Activated CD4-positive, alpha-beta T cell treated with anti-CD3 and anti-CD28 coated beads, Interleukin-2, Interleukin-4, amounts not matched to agents 100 ng/mL and 50 ng/mL, durations not matched to agents 16 hours and 8 hours (primary cell): Measurements from ENCODE around the gene INPP4B.

Experiments used
- DNase-seq: peaks from one replicate; pipeline ENCODE4 v3.0.0-alpha.2; 2020; ENCODE audit warnings: low spot score

INPP4B gene

DNA sequence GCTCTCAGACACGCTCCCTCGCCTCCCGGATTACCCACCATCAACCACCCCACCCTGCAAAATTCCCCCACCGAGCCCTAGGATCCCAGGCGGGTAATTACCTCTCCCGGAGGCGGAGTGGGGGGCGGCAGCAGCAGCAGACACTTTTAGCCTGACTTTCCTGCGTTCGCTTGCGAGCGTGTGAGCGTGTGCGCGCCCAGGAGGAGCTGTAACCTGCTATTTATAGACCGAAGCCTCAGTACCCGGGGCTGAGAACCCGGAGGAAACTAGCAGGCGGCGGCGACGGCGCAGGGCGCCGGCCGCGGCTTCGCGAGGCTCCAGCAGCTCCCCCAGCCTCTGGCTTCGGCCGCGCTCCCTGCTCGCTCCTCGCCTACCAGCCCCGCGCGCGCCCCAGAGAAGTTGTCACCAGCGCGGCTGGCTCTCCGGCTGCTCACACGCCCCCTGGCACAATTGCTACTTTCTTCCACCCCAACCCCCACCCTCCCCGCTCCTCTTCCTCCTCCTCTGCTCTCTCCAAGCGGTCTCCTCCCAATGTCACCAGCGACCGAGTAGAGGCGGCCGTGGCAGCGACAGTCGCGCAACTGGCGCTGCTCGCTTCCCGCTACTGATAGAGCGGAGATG is at the start of gene INPP4B:
Gene INPP4B (minus strand): TSS at position 194 of the 621 bp plus-strand sequence.
- DNase-seq, result peak; percentile 40

DNA sequence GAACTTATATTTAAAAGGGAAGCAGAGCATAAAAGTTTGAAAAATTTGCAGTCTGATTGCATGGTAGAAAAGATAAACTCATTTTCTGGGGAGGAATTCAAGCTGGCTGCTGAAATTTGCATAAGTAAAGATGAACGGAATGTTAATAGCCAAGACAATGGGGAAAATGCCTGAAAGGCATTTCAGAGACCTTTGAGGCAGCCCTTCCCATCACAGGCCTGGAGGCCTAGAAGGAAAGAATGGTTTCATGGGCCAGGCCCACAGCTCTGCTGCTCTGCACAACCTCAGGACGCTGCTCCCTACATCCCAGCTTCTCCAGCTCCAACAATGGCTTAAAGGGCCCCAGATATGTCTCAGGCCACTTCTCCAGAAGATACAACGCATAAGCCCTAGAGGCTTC is 46.9 kb upstream of the INPP4B start:
- DNase-seq, result no peak

DNA sequence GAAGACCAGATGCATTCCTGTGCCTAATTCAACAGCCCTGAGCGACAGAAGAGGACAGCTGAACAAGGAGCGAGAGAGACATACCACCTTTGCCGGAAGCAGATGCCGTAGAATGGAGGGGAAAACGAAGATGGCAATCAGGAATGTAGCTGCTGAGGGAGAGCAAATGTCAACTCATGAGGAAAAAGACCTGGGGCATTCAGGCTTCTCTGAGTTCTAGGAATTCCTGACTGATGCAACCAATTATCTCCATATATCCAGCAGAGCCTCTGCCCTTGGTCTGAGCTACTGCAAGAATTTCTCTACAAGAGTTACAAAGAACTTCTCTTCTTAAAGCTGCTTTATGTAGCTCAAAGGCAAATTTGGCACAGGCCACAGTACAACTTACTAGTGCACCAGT is 40.5 kb upstream of the INPP4B start:
- DNase-seq, result no peak

DNA sequence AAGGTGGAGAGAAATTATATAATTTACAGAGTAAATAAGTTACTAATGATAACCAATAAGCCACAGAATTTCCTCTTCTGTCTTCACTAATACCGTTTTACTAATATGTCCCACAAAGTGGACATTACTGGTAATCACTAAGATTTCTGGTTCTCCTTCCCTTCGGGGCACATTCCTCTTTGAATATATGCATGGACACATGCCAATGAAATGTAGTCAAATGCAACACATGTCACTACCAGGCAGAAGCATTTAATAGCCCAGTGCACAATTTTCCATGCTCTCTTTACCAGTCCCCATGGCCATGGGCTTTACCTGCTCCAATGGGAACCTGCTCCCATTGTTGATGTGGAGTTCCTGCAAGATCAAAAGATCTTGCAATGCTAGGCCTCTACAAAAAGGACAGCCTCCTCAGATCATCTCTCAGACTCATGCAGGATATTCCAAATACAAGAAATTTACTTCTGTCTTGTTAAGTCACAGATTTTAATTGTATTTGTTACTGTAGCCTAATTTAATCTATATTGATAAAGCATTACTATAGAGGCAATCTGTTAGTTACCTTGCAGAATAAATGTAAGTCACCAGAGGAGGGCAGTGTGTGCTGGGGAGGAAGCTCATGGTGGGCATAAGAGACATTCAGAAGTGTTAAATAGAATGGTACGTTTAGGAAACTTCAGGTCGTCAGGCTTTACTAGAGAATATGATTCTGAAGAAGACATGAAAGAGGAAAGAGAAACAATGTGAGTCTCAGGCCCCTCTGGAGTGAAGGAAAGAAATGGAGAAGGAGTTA is 37.1 kb upstream of the INPP4B start:
- DNase-seq, result no peak

DNA sequence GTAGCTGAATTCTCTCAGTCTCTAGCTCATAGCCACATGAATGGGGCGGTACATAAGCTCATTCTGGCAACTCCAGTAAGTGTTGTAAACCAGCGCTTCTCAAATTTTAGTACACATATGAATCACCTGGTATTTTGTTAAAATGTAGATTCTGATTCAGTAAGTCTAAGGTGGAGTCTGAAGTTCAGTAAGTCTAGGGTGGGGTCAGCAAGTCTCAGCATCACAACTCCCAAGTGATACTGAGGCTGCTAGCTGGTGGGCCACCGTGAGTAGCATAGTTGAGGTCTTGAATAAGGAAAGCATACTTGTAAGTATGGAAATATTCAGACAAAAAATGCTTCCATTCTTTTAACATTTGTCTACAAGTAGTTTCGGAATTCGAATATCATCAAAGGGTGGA is 36.1 kb upstream of the INPP4B start:
- no peak for DNase-seq

DNA sequence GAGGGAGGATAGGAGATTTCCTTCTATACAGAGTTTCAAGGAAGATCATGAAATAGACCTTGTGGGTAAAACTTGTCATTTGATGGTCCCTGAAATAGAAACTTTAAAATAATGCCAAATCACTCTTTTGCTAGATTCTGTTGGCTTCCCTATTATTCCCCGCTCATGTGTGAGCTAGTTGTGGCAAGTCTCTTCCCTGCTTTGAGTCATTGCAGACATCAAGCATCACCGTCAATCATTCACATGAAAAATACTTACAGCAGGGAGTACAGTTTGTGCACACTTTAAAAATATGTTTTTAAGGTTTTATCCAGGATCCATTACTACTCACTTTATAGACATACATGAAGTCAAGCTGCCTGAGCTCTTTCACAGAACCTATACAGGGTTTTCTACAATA is 35.2 kb upstream of the INPP4B start:
- no peak for DNase-seq

DNA sequence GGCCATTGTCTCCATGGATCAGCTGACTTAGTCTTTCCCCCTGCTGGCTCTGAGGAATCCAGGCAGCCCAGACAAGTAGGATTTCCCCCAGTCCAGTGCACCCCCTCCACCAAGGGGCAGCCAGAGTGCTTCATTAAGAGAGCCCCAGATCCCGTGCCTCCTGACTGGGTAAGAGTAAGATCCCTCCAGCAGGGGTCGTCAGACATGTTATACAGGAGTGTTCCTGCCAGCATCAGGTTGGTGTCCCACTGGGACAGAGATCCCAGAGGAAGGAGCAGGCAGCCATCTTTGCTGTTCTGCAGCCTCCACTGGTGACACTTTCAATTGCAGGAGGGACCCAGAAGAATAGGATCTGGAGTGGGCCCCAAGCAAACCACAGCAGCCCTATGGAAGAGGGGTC is 29.0 kb upstream of the INPP4B start:
- no peak for DNase-seq

DNA sequence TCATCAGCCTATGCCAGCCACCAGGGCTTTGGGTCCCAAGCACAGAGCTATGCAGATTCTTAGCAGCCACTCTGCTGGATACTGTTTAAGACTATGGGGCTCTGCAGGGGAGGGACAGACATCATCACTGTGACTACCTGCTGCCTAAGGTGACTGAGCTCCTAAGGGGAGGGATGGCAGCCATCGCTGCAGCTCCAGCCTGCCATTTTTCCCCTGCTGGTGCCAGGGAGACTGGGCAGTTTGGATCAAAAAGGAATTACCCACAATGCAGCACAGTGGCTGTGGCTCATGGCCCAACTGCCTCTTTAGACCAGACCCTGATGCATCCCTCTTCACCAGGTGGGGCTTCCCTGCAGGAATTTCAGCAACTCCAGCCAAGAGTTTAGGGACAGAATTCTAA is 28.6 kb upstream of the INPP4B start:
- DNase-seq, result no peak

DNA sequence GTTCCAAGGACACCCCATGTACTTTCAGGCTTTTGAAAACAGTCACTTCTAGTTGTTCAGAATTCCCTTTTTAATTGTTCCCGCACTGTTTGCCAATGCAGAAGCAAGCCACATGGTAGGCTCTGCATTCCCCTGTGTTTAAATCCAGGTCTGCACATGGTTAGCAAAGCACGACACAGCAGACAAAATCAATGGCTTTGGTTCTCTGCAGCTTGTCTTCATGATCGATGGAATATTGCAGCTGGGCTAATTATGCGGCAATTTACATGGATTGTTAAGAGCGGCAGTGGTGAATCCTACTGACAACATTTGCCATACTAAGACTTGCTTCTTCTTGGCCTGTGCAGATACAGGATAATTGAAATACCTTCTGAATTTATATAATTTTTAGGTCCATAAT is 20.6 kb upstream of the INPP4B start:
- DNase-seq, result no peak

DNA sequence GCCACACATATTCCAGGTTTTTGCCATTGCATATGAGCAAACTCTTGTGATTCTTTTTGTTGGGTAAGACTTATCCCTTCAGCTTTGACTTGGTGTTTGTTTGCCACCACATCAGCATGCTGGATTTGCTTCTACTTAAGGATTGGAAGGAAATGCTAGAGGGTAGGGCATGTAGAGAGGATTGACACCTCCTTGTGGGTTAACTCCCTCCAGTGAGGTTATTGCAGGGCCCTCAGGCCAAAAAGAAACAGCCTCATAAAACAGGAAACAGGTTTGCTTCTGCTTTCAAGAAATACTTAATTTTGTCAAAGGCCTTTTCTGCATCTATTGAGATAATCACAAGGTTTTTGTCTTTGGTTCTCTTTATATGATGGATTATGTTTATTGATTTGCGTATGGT is 15.2 kb upstream of the INPP4B start:
- no peak for DNase-seq

DNA sequence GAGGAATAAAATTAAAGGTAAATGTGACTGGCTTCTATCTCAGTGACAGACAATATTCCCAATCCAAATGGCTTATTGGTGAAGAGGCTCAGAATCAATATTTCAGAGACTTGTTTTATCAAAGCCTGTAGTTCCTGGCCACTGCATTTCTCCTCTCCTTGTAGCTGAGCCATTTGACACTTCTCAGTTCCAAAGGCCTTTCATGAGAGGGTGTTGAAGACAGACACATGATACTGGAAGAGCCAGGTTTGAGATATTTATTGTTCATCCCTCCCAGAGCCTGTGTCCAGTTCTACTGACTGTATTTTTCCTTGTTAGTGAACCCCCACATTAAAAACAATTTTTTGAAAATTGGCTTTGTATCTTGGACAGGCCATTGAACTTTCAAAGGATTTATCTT is 12.9 kb upstream of the INPP4B start:
- DNase-seq, result no peak

DNA sequence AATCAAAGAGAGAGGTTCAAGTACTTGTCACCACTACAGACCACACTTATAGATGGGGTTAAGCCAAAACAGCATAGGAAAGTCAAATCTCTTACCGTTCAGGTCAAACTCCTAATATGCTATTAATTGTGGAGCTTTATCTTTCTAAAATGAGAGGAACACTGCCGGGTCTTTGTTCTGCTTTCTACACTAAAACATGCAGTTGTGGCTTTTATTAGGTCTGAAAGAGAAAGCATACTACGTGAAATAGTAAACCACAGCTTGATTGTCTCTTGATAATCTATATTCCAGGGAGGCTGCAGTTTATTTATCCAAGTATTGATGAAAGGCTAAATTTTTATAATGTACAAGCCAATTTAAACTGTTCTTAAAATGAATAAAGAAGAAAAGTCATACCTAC is 12.3 kb upstream of the INPP4B start:
- no peak for DNase-seq

DNA sequence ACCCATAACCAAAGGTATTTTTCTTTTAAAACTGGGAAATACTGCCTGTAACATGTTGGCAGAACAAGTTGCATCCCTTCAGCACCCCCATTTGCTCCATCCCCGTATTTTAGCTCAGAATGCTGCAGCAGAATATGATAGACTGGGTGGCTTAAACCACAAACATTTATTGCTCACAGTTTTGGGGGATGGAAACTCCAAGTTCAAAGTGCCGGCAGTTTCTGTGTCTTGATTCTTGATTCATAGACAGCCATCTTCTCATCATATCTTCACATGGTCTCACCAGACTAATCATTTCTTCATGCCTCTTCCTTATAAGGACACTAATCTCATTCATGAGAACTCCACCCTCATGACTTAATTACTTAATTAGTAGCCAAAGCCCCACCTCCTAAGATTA is 10.5 kb upstream of the INPP4B start:
- DNase-seq, result no peak

DNA sequence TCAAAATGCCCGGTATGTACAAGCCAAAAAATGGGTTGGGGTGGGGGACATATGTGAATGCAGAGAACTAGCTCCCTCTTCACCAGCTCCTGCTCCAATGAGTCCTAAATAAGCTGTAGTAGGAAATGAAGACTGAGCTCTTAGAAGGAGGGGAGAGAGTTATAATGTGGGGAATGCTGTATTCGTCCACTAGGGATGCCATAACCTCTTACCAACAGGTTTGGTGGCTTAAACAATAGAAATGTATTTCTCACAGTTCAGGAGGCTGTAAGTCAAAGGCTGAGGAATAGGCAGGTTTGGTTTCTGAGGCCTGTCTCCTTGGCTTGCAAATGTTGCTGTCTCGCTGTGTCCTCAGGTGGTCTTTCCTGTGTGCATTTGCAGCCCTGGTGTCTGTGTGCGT is 4.4 kb upstream of the INPP4B start:
- no peak for DNase-seq

DNA sequence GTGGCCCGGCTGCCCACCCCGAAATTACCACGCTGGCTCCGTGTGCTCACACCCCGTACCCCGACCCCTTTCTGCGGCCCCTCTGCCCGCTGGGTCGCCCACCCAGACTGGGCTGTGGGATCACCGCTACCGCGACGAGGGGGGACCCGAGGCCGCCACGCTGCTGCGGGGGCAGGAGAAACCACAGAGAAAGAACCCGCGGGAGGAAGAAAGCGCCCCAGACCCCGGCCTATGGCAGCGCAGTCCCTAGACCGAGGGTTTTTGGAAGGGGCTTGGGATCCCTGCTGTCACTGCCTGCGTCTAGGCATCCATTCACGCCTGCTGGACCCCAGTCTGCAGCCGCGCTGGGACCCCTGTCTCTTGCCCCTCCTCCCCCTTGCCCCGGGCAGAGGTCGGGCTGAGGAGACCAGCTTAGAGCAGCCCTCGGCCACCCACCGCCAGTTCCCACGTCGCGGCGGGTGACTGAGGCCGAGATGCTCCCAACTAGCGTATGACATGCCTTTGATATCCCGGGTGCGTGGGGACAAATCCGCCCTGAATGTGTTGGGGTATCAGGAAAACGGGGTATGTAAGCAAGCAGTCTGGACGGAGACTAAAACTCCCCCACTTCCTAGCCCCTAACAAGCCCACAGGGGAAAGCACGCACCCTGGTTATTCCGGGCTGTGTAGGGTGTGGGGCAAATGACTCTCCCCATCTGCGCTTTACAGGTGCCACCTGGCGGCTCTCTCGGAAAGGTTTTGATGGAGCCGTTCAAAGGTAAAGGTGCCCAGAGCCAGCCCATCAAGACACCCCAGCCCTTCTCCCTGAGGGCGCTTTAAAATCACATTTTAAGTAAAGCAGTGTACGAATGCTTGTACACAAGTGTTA is 862 bp upstream of the INPP4B start:
- peak; percentile 75 for DNase-seq

DNA sequence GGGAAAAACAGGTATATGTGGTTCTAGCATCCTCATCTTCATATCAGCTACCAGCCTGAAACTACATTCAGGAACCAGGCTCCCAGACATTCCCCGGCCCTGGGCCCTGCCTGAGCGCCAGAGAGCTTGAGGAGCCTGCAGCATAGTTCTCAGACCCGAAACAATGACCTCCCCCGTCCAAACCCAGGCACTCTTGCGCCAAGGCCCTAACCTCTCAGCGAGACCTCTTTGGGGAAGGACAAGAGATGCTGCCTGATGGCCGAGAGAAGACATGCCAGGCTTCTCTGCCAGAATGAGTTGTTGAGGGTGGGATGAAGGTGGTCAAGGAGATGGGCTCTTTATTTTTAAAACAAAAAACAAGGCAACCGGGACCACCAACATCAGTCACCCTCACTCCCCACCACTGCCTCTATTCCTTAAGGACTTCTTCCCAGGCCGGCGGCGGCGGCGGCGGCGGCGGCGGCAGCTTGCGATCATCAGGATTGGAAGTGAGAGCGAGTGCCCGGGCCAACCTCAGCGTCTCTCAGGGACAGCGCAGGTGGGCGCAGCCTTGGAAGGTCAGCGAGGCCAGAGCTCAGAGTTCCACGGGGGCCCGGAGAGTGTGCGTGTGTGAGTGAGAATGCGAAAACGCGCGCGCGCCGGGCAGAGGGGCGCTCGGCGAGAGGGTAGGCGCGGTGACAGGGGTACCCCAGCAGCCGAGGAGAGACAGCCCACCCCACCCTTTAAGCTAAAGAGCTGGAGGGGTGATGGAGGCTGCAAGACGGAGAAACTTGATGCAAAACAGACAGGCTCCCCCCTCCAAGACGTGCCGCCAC is 601 bp downstream of the INPP4B start:
- no peak for DNase-seq

DNA sequence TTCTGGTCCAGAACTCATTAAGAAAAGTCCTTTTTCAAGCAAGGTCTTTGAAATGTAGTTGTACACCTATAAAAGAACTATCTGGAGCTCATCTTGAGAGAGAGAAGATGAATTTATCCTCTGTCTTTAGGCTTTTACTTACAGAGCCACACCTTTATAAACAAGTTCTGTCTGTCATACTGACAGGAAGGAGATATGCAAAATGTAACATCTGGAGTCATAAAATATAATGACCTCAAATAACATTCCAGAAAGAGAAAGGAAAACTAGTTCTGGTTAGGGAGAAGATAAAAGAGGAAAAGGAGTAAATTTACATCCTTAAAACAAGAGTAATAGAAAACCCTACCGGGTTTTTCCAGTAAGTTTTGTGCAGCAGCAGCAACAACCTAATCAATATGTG is 1.3 kb downstream of the INPP4B start:
- DNase-seq, result no peak

DNA sequence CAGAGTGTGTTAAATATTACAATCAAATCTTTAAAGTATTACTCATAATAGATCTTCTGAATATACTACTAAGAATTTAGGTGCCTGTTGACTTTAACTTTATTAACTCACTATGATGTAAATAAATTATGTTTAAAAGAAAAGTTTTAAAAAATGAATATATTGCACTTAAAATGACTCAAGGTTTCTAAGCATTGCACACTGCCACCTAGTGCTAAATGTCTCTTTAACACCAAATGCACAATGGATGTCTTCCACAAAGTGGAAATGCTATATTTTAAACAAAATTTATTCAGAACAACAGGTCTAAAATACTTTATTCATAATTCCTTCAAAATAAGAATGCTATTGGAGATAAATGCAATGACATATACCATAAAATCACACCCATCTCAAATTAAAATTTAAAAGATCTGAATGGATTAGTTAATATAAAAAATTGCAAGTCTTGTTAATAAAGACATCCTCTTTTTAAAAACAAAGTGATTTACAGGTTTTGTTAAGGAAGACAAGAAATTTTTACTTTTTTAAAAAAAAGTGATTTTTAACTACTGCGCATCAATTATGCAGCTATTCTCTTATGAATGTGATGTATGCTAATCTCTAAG is 5.5 kb downstream of the INPP4B start:
- peak; percentile 35 for DNase-seq

DNA sequence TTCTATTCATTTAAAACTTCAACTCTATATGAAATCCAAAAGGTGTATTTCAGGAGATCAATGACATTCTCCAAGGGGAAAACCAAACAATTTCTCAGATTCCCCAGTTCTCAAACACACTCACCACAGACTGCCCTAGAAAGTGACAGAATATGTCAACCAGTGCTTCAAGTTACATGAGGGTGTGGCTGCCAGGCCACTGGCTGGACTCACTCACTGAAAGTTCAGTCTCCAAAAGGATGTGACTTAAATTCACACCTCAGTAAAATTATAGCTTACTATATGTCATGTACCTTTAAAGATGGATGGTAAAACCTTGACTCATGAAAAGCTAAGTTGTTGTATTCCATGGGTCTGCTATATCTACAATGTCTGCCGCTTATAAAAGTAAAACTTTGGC is 7.3 kb downstream of the INPP4B start:
- DNase-seq, result no peak

DNA sequence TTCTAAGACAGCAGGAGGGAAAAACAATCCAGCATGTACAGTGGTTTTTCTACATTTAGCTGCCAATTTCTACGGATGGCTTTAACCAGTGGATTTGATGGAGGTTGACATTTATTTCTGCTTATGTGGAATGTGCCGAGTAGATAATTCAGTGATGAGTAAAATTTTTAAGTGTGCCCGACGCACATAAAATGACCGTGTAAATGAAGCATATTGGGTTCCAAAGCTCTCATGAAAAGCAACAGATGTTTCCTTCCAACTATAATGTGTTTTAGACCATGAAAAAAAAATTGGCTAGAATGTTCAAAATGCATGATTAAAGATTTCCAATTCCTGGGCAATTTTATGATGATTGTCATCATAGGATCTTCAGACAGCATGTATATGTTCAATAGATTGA is 14.1 kb downstream of the INPP4B start:
- DNase-seq, result no peak

DNA sequence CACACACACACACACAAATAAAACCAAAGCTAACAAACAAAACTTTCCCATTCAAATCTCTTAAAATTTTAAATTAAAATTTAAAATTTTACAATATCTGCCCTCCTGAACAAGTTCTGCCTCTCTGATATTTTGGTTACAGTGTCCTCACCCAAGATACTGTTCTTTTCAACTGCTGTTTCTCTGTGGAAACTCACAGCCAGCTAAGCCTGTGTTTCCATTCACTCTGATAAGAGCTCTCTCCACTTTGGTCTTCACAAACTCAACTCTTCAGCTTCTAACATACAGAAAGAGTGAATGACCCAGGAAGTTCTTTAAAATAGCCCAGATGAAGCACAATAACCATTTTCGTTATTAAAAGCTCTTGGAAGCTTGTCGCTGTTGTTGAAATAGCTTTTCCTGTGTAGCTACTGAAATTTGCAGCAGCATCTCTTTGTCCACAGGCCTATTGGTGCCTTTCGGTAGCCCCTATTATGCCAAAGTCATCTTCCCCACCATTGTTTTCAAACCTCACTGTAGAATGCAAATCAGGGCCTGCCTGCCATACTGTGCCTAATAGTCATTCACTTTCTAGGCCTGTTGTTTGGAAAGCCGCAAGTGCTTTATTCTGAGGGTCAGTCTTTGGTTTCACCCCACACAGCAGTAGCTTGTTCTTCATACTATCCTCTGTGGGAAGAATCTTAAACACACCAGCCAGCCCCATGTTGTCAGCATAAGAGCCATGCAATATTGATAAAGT is 19.4 kb downstream of the INPP4B start:
- no peak for DNase-seq
